H9 (cell line): ENCODE data around the gene NOTUM. TPM values are rescaled to one million over a fixed set of nuclear protein-coding genes. Genes with fewer than 3 reads are reported as not detected.

Source experiments
- DNase-seq: peaks from one replicate; pipeline ENCODE4 v3.0.0-alpha.2; 2017
- H2AFZ ChIP-seq: one replicate; pipeline ENCODE4 v1.6.1; 2013; ENCODE audit warnings: mild to moderate bottlenecking, low read length, control low read depth, moderate library complexity
- H2AK5ac ChIP-seq: 2 replicates; pipeline ENCODE4 v1.6.1; 2013; ENCODE audit warnings: low read length, control low read depth, mixed read lengths; ENCODE audit not compliant: insufficient read length
- H2BK120ac ChIP-seq: one replicate; pipeline ENCODE4 v1.6.1; 2013; ENCODE audit warnings: low read depth, mild to moderate bottlenecking, low read length, control low read depth, inconsistent platforms; ENCODE audit not compliant: poor library complexity, severe bottlenecking
- H2BK12ac ChIP-seq: 2 replicates; pipeline ENCODE4 v1.6.1; 2013; ENCODE audit warnings: low read length, control low read depth, mixed read lengths, low read depth; ENCODE audit not compliant: insufficient read length
- H2BK15ac ChIP-seq: 2 replicates; pipeline ENCODE4 v1.6.1; 2013; ENCODE audit warnings: low read depth, low read length, control low read depth
- H2BK20ac ChIP-seq: one replicate; pipeline ENCODE4 v1.6.1; 2013; ENCODE audit warnings: low read depth, mild to moderate bottlenecking, low read length, control low read depth, inconsistent platforms; ENCODE audit not compliant: poor library complexity, severe bottlenecking
- H2BK5ac ChIP-seq: 2 replicates; pipeline ENCODE4 v1.6.1; 2013; ENCODE audit warnings: low read length, control low read depth, mixed read lengths; ENCODE audit not compliant: insufficient read length
- H3K14ac ChIP-seq: 2 replicates; pipeline ENCODE4 v1.6.1; 2013; ENCODE audit warnings: low read length, control low read depth; ENCODE audit not compliant: insufficient read depth
- H3K18ac ChIP-seq: 2 replicates; pipeline ENCODE4 v1.6.1; 2013; ENCODE audit warnings: low read depth, mild to moderate bottlenecking, mixed read lengths, low read length, control low read depth; ENCODE audit not compliant: insufficient read length
- H3K23ac ChIP-seq: 2 replicates; pipeline ENCODE4 v1.6.1; 2013; ENCODE audit warnings: low read length, control low read depth, mixed read lengths, low read depth; ENCODE audit not compliant: insufficient read length
- H3K23me2 ChIP-seq: 2 replicates; pipeline ENCODE4 v1.6.1; 2013; ENCODE audit warnings: low read depth, mild to moderate bottlenecking, mixed read lengths, low read length, control low read depth; ENCODE audit not compliant: insufficient read length, poor library complexity, severe bottlenecking
- H3K27ac ChIP-seq: 2 replicates; pipeline ENCODE4 v1.5.1; 2013; ENCODE audit warnings: low read length, control low read depth, mixed read lengths, low read depth; ENCODE audit not compliant: insufficient read length
- H3K27me3 ChIP-seq: 2 replicates; pipeline ENCODE4 v1.6.1; 2013; ENCODE audit warnings: low read length, control low read depth, inconsistent platforms; ENCODE audit not compliant: insufficient read depth
- H3K4ac ChIP-seq: 2 replicates; pipeline ENCODE4 v1.6.1; 2013; ENCODE audit warnings: low read depth, mild to moderate bottlenecking, control low read depth, inconsistent platforms, low read length, moderate library complexity
- H3K4me1 ChIP-seq: 2 replicates; pipeline ENCODE4 v1.6.1; 2013; ENCODE audit warnings: low read length, control low read depth, inconsistent platforms; ENCODE audit not compliant: insufficient read depth
- H3K4me2 ChIP-seq: 2 replicates; pipeline ENCODE4 v1.6.1; 2013; ENCODE audit warnings: low read length, control low read depth, mixed read lengths; ENCODE audit not compliant: insufficient read length, insufficient read depth
- H3K56ac ChIP-seq: 2 replicates; pipeline ENCODE4 v1.6.1; 2013; ENCODE audit warnings: low read depth, mild to moderate bottlenecking, mixed read lengths, low read length, control low read depth; ENCODE audit not compliant: insufficient read length
- H3K79me1 ChIP-seq: 2 replicates; pipeline ENCODE4 v1.6.1; 2013; ENCODE audit warnings: low read depth, mild to moderate bottlenecking, moderate library complexity, low read length, control low read depth, inconsistent platforms; ENCODE audit not compliant: insufficient read depth, poor library complexity, severe bottlenecking
- H3K79me2 ChIP-seq: 2 replicates; pipeline ENCODE4 v1.6.1; 2013; ENCODE audit warnings: low read length, control low read depth, inconsistent platforms; ENCODE audit not compliant: insufficient read depth
- H3K9ac ChIP-seq: 2 replicates; pipeline ENCODE4 v1.6.1; 2013; ENCODE audit warnings: low read length, control low read depth, mixed read lengths; ENCODE audit not compliant: insufficient read length; ENCODE audit errors: extremely low read depth
- H3K9me3 ChIP-seq: one replicate; pipeline ENCODE4 v1.6.1; 2013; ENCODE audit warnings: low read depth, low read length, inconsistent platforms; ENCODE audit not compliant: control insufficient read depth
- H3T11ph ChIP-seq: one replicate; pipeline ENCODE4 v1.6.1; 2013; ENCODE audit warnings: mild to moderate bottlenecking, low read length, control low read depth, inconsistent platforms
- H4K20me1 ChIP-seq: one replicate; pipeline ENCODE4 v1.6.1; 2013; ENCODE audit not compliant: control insufficient read depth, insufficient read length, insufficient read depth
- H4K5ac ChIP-seq: 2 replicates; pipeline ENCODE4 v1.6.1; 2013; ENCODE audit warnings: low read depth, mild to moderate bottlenecking, mixed read lengths, low read length, control low read depth; ENCODE audit not compliant: insufficient read length
- H4K8ac ChIP-seq: replicated peaks from 2 replicates; pipeline ENCODE4 v1.6.1; 2013; ENCODE audit warnings: low read length, control low read depth, mixed read lengths, low read depth; ENCODE audit not compliant: insufficient read length
- H4K91ac ChIP-seq: 2 replicates; pipeline ENCODE4 v1.6.1; 2013; ENCODE audit warnings: low read depth, mild to moderate bottlenecking, moderate library complexity, mixed read lengths, low read length, control low read depth; ENCODE audit not compliant: insufficient read length
- H3K27ac Mint-ChIP-seq, 3 experiments: 2 replicates in 2 of 3; 3 replicates in 1 of 3; pipeline ENCODE4 v1.8.0; 2020 to 2021; ENCODE audit warnings: mixed read lengths in 3 of 3, mild to moderate bottlenecking in 1 of 3, moderate library complexity in 1 of 3
- H3K27me3 Mint-ChIP-seq: 2 replicates; pipeline ENCODE4 v1.8.0; 2021; ENCODE audit warnings: low read depth, mild to moderate bottlenecking, moderate library complexity, mixed read lengths
- H3K36me3 Mint-ChIP-seq, 3 experiments: 2 replicates in 2 of 3; 3 replicates in 1 of 3; pipeline ENCODE4 v1.8.0; 2020 to 2021; ENCODE audit warnings: low read depth in 3 of 3, mixed read lengths in 3 of 3; ENCODE audit not compliant: insufficient read depth in 1 of 3
- H3K4me1 Mint-ChIP-seq, 2 experiments: 2 replicates each; pipeline ENCODE4 v1.8.0; 2020; ENCODE audit warnings: mixed read lengths in 2 of 2
- H3K4me3 Mint-ChIP-seq, 2 experiments: 2 replicates in 1 of 2; 3 replicates in 1 of 2; pipeline ENCODE4 v1.8.0; 2020 to 2021; ENCODE audit warnings: mild to moderate bottlenecking in 2 of 2, mixed read lengths in 2 of 2, moderate library complexity in 1 of 2
- H3K9me3 Mint-ChIP-seq, 2 experiments: 2 replicates in 1 of 2; 3 replicates in 1 of 2; pipeline ENCODE4 v1.8.0; 2020; ENCODE audit warnings: mild to moderate bottlenecking in 2 of 2, mixed read lengths in 2 of 2, moderate library complexity in 1 of 2
- WGBS: extraction: QIAGEN DNeasy Blood & Tissue Kit; methylation state at CpG from one replicate; pipeline ENCODE4 v1.1.7; 2013; ENCODE audit warnings: missing lambda C conversion rate, low lambda C conversion rate, mixed read lengths; ENCODE audit not compliant: insufficient read length; ENCODE audit errors: extremely low coverage; 5-methylcytosine and 5-hydroxymethylcytosine counted together
- total RNA-seq: library from RNA; stranded (reverse); gene quantifications from 2 replicates; pipeline ENCODE4 v1.2.1, GENCODE V29; 2021
- TF ChIP-seq, protein P1 (sequence below): fragments of 200-600 bp; sonication (generic); conservative IDR thresholded peaks from 3 replicates; pipeline ENCODE4 v1.8.0; 2021; ENCODE audit warnings: antibody characterized with exemption, mild to moderate bottlenecking

The NOTUM gene
- total RNA-seq, 1 experiment from 2014 or later = 2.1 TPM

DNA sequence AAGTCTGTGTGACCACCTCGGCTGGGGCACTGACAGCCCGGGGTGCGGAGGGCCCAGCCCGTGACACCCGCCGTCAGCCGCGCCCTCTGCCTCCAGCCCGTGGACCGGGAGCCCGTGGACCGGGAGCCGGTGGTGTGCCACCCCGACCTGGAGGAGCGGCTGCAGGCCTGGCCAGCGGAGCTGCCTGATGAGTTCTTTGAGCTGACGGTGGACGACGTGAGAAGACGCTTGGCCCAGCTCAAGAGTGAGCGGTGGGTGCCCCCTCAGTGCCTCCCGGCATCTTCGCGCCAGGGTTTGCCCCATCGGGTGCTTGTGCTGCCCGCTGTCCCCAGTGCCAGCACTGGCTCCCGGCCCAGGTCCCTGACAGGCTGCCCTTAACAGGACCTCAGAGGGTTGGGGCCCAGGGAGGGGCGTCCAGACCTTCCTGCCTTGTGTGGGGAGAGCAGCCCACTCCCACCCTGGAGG, 48.0 kb upstream of the NOTUM start:
- Histone ChIP-seq H2BK5ac (no peak overlapping the region), H3K79me1 (no peaks in the 10 kb centered on the region), H3K9me3 (no peaks in the 10 kb centered on the region), H3K23ac (no peak overlapping the region), H3K4me1 (no peaks in the 10 kb centered on the region), H3K27me3 (no peaks in the 10 kb centered on the region), H2BK120ac (no peak overlapping the region), H2AK5ac (no peak overlapping the region), H3K14ac (no peak overlapping the region), H3K4ac (no peak overlapping the region), H2BK15ac (no peak overlapping the region), H3K23me2 (no peaks in the 10 kb centered on the region), H3K27ac (no peak overlapping the region), H3K79me2 (no peaks in the 10 kb centered on the region), H2BK12ac (no peak overlapping the region), H4K8ac (no peak overlapping the region), H3K56ac (no peak overlapping the region), H3K9ac (no peak overlapping the region), H3K4me2 (no peak overlapping the region), H3T11ph (no peak overlapping the region), H4K5ac (no peak overlapping the region), H2AFZ (no peak overlapping the region), H2BK20ac (no peak overlapping the region), H4K91ac (no peak overlapping the region), H4K20me1 (no peaks in the 10 kb centered on the region), H3K18ac (no peak overlapping the region)
- H3K9me3 Mint-ChIP-seq = no peaks in the 10 kb centered on the region
- no peak overlapping the region for H3K4me3 Mint-ChIP-seq
- H3K27me3 Mint-ChIP-seq = no peaks in the 10 kb centered on the region; the same call in 1 of the 2 replicates
- no peaks in the 10 kb centered on the region for H3K36me3 Mint-ChIP-seq
- TF ChIP-seq, protein P1, sequence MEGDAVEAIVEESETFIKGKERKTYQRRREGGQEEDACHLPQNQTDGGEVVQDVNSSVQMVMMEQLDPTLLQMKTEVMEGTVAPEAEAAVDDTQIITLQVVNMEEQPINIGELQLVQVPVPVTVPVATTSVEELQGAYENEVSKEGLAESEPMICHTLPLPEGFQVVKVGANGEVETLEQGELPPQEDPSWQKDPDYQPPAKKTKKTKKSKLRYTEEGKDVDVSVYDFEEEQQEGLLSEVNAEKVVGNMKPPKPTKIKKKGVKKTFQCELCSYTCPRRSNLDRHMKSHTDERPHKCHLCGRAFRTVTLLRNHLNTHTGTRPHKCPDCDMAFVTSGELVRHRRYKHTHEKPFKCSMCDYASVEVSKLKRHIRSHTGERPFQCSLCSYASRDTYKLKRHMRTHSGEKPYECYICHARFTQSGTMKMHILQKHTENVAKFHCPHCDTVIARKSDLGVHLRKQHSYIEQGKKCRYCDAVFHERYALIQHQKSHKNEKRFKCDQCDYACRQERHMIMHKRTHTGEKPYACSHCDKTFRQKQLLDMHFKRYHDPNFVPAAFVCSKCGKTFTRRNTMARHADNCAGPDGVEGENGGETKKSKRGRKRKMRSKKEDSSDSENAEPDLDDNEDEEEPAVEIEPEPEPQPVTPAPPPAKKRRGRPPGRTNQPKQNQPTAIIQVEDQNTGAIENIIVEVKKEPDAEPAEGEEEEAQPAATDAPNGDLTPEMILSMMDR = no peak
- DNase-seq = no peak
- no peak overlapping the region for H3K27ac Mint-ChIP-seq
- no CpG with 5 or more reads among the region's 28 CpGs for WGBS
- H3K4me1 Mint-ChIP-seq = 0 out of 4 replicates have a peak, but pooled peaks cover 0 to 2% of the 10 kb centered on the region in 2 experiments
